GM18508 (cell line): ENCODE data around the gene IRX2.

ENCODE experiments used
- ATAC-seq: cut with Tn5 transposase; IDR thresholded peaks from one replicate; pipeline ENCODE4 v1.9.1; 2021; ENCODE audit warnings: moderate number of reproducible peaks; ENCODE audit not compliant: insufficient read depth, unreplicated experiment

The IRX2 gene

DNA sequence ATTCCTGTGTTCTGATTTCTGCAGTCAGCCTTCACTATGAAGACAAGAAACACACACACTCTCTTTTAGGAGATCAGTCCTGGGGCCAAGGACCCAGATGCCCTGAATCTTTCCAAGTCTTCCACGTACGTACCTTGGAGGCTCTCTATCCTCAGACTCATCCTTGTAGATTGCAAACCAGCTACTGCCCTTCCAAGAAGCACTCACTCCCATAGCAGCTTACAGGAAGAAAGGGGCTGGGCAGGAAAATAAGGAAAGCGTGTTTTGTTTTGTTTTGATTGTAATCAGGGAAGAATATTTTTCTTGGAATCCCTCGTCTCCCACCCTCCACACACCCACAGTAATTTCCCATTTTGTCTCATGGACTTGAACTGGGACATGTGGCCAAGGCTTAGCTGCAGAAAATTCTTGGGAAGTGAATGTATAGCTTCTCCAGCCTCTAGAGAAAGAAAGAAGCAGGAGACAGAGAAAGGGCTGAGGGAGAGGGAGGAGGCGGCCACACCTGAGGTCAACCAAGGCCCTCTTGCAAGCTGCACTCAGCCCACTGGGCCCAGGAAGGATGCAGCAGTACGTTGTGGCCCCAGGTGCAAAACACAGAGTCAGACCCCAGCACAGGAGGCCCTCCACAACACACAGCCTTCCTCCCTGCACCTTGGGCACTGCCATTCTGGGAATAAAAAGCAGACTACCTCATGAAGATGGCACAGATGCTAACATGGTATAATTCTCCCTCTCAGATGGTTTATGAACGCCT, 29.9 kb downstream of the IRX2 start:
- no peak for ATAC-seq

DNA sequence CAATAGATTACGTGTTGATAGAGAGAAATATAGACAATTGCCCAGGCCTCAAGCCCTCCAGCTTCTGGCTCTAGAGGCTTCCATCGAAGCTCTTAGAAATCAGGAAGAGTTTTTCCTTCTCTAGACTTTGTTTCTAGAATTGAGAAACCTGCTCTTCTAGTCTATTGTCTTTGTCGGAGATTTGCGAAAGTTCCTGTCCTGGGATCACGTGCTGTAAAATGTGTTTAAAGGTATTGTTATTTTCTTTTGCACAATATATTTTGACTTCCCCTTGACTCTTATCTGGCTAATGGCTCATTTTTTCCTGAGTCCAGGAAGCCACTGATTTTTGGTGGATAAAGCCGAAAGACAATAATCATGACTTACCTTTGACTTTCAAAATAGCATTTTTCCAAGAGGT, 32.1 kb downstream of the IRX2 start:
- ATAC-seq = no peak

DNA sequence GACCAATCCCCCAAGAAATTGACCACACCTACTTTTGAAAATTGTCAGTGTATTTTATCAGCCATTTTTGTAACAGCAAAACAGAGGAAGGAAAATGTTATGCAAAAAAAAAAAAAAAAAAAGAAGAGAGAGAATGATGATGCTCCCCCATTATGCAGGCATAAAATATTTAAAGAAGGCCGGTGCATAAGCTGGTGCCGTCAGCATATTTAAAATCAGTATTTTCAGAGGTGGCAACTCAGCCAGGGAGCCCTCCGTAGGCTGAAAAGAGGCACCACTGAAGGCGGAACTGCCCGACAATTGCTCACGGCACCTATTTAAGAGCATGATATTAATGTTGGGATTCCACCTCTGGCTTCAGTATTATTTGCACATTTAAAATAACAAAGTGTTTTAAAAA, 33.4 kb downstream of the IRX2 start:
- ATAC-seq = no peak

DNA sequence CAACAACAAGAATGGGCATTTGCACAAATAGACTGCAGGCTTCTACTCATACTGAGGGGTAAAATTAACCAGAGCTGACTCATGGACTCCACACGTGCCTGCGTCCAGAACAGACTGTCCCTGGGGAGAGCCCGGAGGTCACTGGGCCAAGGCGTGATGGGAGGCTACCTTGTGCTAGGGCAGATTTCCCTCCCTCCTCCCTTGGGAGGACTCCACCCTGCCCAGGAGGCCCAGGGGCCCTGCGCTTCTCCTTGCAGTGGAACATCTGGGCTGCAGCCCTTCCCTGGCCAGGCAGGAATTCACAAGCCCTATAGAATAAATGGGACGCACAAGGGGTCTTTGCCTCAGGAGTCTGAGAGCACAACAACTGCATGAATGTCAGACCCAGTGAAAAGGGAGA, 35.6 kb downstream of the IRX2 start:
- ATAC-seq = no peak

DNA sequence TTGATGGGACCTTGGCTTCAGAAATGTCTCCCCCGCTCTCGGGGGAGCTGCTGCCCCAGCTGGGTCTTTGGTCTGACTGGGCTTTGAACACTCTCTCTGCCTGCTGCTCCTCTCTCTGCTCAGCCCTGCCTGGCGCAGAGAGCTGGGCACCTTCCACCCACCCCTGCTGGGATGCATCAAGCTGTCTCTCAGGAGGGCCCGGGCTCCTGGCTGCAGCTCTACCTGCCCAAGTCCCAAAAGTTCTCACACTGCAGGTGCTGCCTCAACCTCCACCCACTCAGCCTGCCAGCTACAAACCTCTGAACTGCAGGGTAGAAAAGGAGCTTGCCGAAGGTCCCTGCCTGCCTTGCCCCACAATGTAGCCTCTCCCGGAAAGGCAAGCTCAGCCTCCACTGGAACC, 36.7 kb downstream of the IRX2 start:
- ATAC-seq = no peak

DNA sequence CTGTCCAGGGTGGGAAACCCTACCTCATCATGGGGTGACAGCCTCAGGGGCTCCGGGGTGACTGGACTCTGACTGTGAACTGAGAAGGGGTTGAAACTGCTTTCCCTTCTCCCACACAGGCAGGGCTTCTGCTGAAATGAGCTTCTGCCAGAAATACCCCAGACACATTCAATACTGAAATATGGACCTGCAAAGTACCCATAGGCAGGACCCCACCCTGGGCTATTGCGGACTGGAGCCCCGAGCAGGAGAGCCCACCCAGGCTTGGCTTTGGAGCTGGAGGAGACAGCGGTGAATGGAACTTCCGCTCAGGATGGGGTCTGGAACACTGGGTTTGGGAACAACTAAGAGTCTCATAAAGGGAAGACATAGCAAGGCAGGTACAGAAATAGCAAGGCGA, 37.5 kb downstream of the IRX2 start:
- no peak for ATAC-seq

DNA sequence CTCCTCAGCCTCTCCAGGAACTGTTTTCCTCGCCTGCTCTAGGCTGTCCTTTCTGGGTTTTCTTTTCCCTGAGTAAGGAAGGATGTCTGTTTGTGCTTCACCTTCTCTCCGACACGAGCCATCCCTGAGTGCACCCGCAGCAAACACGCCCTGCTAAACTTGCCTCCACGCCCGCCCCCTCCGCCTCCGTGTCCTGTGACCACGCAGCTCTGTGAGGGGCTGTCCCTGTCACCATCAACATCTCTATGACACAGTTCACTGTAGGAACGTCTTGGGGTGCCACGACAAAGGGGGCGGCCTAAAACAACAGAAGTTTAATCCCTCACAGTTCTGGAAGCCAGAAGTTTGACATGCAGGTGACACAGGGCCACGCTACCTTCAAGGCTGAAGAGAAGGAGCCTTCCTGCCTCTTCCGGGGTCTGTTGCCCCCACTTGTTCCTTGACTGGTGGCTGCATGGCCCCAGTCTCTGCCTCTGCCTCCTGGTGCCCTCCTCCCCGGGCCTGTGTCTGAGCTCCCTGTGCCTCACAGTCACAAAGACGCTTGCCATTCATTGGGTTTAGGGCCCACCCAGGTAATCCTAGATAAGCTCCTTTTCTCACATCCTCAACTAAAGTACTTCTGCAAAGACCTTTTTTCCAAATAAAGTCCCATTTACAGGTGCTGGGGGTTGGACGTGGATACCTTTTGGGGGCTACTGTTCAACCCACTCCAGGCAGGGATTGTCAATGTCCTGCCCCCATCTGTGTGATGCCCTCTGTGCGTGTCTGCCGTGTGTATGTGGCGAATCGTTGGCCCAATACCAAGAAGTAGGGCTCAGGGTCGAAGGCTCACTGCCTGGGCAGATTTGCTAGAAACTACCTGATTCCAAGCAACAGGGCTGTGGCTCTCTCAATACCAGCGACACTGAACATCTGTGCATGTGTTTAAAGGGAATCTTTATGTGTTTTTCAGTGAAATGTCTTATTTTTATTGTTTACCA, 39.7 kb downstream of the IRX2 start:
- ATAC-seq = no peak

DNA sequence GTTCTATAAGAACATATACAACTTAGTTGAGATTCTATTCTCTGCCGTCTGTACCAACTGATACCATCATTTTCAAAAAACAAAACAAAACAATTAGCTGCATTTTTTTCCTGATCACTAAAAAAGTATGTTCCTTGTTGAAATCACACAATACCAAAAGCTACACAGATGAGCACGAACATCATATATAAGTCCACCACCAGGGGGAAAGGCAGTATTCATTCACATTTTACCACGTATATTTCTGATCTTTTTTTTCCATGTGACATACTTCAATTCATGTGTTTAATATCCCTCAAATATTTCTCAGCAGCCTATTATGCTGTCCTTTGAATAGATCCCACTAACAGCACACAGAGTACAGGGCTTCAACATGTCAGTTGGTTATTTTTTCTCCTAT, 40.6 kb downstream of the IRX2 start:
- no peak for ATAC-seq

DNA sequence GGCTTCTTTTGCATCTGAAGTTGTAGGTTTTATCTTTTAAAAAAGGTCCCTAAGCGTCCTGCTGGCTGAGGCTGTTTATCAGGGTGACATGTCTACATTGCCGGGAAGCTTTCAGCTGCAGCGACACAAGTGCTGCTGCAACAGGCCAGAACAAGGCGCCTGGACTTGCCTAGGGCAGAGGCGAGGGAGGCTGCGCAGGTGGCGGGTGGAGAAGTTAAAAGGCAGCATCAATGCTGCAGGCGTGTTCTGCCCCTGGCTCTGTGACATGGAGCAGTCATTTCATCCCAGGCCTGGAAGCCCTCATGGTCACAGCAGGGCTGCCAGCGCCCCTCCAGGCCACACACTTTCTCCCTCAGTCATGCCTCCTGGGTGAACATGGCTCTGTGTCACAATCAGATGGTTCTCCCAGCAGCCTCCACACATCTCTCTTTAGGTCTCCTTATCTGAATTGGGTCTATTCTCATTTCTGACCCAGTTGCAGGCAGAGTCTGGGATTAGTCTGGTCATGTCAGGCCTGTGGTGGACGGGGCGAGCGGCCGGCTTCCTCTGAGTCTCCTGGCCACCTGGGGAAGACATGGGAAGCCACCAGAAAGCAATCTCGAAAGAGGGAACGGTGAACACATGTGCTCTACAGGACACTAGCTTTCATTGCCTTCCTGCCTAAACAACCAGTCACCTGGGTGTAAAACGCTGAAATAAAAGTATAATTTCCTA, 41.3 kb downstream of the IRX2 start:
- ATAC-seq = no peak

DNA sequence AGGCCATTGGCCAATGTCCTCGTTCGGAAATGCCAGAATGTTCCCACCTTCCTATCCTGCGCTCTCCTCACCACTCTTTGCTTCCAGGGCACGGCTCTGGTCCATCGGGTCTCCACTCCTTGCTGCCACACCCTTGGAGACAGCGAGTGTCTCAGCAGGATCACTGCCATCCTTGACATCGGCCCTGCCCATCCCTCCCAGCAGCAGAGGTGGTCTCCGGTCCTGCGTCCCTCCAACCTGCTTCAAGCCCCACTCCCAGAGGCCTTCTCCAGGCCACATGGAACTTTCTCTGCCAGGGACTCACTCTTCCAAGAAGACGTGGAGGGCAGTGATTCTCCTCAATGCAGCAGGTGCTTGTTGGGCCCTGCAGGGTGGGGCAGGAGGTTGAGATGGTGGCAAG, 42.7 kb downstream of the IRX2 start:
- no peak for ATAC-seq

DNA sequence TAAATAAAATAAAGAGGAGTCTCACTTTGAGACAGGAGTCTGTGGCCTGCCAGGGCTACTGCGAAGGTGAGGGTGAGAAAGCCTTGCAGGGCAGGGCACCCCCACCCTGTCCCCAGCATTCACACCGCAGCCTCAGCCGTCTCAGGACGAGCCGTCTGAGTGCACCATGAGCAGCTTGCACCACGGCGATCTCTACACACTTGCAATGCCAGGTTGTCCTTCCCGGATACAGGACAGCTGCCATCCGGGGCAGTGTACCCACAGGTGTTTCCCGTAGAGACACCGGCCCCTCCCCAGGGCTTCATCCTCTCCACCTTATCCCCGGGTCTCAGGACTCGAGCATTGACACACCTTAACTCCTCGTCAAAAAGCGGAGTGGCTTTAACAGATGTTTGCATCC, 43.3 kb downstream of the IRX2 start:
- ATAC-seq = no peak

DNA sequence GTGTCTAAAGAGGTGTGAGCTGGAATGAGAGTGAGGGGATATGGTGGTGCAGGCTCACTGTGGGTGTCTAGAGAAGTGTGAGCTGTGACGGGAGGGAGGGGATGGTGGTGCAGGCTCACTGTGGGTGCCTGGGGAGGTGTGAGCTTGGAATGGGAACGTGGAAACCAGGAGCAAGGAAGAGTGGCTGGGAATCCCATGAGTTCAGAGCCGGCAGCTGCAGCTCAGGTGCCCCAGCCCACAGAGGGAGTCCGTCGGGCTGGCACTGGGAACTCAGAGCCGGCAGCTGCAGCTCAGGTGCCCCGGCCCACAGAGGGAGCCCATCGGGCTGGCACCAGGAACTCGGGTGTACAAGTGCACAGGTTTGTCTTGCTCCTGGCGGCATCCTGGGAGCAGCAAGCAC, 45.6 kb downstream of the IRX2 start:
- no peak for ATAC-seq

DNA sequence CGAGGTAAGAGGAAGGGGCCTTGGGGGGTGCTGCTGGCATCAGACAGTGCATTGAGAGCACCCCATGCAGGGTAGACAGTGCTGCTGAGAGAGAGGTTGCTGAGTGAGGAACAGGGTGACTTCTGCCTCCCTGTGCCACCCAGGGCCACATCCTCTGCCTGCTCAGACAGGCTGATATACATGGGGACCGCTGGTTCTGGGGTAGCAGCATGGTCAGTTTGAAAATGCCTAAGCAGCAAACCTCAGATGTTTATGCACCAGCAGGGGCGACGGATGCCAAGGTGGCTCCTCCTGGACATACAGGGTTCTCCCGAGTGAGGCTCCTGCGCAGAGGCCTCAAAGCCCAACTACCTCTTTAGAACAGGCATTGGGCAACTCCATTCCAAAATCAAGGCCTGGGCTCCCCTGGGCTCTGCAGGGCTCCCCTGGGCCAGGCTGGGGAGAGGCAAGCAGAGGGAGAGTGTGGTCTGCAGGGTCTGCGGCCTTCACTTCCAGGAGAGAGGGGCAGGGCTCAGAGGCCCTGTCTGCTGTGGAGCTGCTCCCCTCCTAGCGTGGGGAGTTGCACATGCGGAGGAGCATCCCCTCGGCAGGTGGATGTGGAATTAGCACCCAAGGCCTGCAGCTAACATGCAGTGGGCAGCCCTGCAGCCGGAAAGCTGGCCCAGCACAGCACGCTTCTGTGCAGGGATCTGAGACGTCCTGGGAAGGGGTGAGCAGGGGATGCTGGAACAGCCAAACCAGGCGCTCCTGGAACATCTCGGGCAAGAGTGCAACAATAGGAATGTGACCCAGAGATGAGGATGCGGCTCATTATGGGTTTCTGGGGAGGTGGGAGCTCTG, 46.5 kb downstream of the IRX2 start:
- no peak for ATAC-seq

DNA sequence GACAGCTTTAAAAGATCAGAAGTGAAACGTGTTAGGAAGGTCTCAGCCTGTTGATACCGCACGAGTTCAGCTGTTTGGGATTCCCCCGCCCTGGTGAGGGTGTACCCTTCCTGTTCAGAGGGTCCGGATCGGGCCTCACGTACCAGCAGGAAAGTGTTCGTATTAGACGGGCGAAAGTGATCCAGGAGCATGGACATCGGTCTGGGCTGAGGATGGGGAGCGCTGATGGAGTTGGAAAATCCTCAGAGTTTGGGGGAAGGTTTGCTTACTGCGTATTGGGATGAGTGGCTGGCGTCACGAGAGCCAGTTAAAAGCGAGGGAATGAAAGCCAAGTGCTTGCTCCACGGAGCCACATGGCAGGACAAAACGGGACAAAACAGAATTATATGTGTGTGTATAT, 47.4 kb downstream of the IRX2 start:
- ATAC-seq = no peak

DNA sequence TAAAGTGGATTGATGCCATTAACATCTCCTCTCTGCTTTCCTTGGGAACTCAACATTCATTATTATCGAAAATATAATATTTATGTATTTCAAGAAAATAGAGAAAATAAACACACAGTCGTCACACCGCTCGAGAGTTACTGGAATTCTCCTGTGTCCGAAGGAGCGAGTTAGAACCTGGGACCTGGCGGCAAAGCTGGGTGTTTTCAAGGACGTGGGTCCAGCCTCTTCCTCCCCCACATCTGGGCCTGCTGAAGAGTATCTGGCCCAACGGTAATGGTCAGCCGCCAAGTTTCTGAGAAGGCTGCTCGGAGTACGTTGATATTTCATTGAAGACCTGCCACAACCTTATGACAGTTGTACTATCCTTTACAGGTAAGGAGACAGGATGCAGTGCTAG, 47.9 kb downstream of the IRX2 start:
- ATAC-seq = no peak

DNA sequence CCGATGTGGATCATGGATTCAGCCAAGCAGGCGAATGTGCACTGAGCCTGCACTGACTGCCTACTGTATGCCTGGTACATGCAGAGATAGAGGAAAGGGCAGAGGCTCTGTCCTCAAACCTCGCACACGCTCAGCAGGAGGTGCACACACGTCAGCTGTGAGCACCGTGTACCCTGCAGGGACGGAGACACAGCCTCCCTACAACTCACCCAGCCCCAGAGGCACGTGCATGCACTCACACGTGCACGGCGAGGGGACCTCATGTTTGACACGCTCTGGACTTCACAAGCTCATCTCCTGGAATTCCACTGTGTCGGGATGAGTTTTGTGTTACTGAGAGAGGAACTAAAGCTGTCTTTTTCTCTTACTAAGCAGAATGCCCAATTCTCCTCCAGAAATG, 48.4 kb downstream of the IRX2 start:
- ATAC-seq = no peak

DNA sequence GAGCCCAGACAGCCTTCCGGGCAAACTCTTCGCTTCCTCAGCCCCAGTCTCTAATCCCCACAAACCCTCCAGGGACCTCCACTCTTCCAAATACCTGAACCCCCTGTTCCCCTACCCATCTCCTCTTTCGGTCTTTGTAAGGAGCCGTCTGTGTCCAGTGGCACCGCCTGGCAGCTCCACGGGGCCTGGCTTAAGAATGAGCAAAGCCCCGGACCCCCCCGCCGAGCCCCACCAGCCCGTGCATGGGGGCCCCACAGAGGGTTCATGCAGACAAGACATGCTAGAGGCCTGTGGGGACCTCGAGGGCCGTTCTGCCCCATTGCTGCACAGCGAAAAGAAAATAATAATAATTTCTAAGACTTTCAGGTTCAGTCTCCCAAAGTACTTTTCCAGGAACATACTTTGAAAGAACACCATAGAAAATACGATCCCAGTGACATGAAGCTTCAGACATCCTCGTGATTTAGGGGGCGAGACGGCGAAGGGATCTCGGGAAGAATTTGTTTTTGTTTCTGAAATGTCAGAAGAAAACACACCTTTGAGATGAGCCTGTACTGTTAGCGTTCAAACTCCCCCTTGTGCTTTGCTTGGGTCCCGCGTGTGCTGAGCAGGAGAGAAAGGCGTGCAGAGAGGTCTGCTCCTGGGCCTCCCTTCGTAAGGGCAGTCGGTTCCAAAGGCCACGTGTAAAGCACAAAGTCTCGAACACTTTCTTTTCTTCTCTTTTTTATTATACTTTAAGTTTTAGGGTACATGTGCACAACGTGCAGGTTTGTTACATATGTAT, 49.2 kb downstream of the IRX2 start:
- ATAC-seq = no peak

DNA sequence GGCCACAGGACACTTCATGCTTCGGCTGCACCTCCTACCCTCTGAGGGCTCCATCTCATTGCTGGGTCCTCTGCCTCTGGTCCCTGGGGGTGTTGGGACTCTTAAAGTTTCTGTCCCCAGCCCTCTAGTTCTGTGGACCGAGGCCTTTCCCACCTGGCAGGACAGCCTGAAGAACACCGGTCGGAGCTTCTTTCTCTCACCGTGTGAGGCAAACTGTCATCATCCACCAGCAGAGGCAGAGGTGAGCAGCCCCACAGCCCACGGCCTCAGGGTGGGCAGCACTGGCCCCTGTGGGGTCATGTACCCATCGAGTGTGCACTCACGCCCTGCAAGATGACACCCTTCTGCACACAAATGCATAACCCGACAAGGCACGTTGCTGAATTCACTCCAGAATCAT, 49.9 kb downstream of the IRX2 start:
- no peak for ATAC-seq

DNA sequence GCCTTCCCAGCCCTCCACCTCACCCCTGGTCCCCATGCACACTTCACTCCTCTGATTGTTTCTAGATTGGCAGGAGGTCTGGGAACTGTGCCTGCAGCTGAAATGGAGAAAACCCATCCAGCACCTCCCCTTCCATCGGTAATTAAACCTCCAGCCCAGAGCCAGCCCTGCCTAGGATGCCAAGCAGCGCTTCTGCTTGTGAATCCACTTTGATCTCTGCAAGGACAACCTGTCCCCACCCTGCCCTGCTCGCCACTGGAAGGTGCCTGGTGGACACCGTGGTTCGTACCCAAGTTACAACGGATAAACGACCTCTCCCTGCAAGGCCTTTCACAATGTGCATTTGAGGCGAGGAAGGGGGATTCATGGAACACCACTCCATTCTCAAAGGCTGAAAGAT, 50.6 kb downstream of the IRX2 start:
- no peak for ATAC-seq
